Keratinocyte (primary cell): ENCODE measurements around the gene GALNT7. TPM values are rescaled to one million over a fixed set of nuclear protein-coding genes. Genes with fewer than 3 reads are reported as not detected.

Experiments used
- DNase-seq: peaks from one replicate; pipeline ENCODE4 v3.0.0-alpha.2; 2011; ENCODE audit warnings: low read depth, missing footprints, low spot score
- FAIRE-seq: peaks from 2 replicates; lab custom pipeline; 2011; peaks lifted over from hg19 to GRCh38; lab: Jason Lieb, UNC
- H2AFZ ChIP-seq: 2 replicates; pipeline ENCODE4 v1.6.0; 2012; ENCODE audit warnings: low read length, control low read depth, inconsistent platforms; ENCODE audit not compliant: control insufficient read depth
- H3K27ac ChIP-seq: 2 replicates; pipeline ENCODE4 v1.5.1; 2011; ENCODE audit warnings: low read length; ENCODE audit not compliant: control insufficient read depth, insufficient read depth
- H3K27me3 ChIP-seq: 3 replicates; pipeline ENCODE4 v1.6.0; 2011; ENCODE audit warnings: low read length; ENCODE audit not compliant: control insufficient read depth, insufficient read depth; ENCODE audit errors: extremely low read depth
- H3K36me3 ChIP-seq, 2 experiments: 2 replicates in 1 of 2; 3 replicates in 1 of 2; pipeline ENCODE4 v1.5.1; 2011; ENCODE audit warnings: low read length in 2 of 2, mild to moderate bottlenecking in 1 of 2; ENCODE audit not compliant: control insufficient read depth in 2 of 2, insufficient read depth in 2 of 2; ENCODE audit errors: extremely low read depth in 1 of 2
- H3K4me1 ChIP-seq: 3 replicates; pipeline ENCODE4 v1.5.1; 2011; ENCODE audit warnings: low read length; ENCODE audit not compliant: control insufficient read depth, insufficient read depth; ENCODE audit errors: extremely low read depth
- H3K4me2 ChIP-seq: 3 replicates; pipeline ENCODE4 v1.6.0; 2011; ENCODE audit warnings: low read depth, low read length; ENCODE audit not compliant: control insufficient read depth, insufficient read depth; ENCODE audit errors: extremely low read depth
- H3K4me3 ChIP-seq, 3 experiments: fragments of 200-600 bp in 1 of 3; sonication (generic) in 1 of 3; 2 replicates in 2 of 3; 3 replicates in 1 of 3; pipeline ENCODE4 v1.5.1; 2011 to 2016; ENCODE audit warnings: low read length in 3 of 3, mild to moderate bottlenecking in 3 of 3, control low read depth in 2 of 3, inconsistent platforms in 1 of 3, low read depth in 1 of 3, mixed read lengths in 1 of 3, mixed run types in 1 of 3, moderate library complexity in 1 of 3; ENCODE audit not compliant: control insufficient read depth in 2 of 3, insufficient read depth in 2 of 3; ENCODE audit errors: extremely low read depth in 1 of 3
- H3K79me2 ChIP-seq: 2 replicates; pipeline ENCODE4 v1.6.0; 2012; ENCODE audit warnings: low read length; ENCODE audit not compliant: control insufficient read depth, insufficient read depth
- H3K9ac ChIP-seq: 3 replicates; pipeline ENCODE4 v1.6.0; 2011; ENCODE audit warnings: low read length; ENCODE audit not compliant: control insufficient read depth, insufficient read depth; ENCODE audit errors: extremely low read depth
- H3K9me1 ChIP-seq: 3 replicates; pipeline ENCODE4 v1.6.0; 2011; ENCODE audit warnings: low read length; ENCODE audit not compliant: control insufficient read depth, insufficient read depth; ENCODE audit errors: extremely low read depth
- H3K9me3 ChIP-seq: 2 replicates; pipeline ENCODE4 v1.5.1; 2012; ENCODE audit warnings: low read depth, low read length; ENCODE audit not compliant: control insufficient read depth
- H4K20me1 ChIP-seq: 3 replicates; pipeline ENCODE4 v1.6.0; 2011; ENCODE audit warnings: low read length; ENCODE audit not compliant: control insufficient read depth, insufficient read depth; ENCODE audit errors: extremely low read depth
- CTCF ChIP-seq, 3 experiments: IDR thresholded peaks in 1 of 3; conservative IDR thresholded peaks in 1 of 3; optimal IDR thresholded peaks in 1 of 3; 2 replicates in 2 of 3; 3 replicates in 1 of 3; pipeline versions ENCODE3 to v1.5.1; 2011; ENCODE audit warnings: low read length in 3 of 3, mild to moderate bottlenecking in 3 of 3, moderate library complexity in 2 of 3, control low read depth in 1 of 3, inconsistent platforms in 1 of 3; ENCODE audit not compliant: insufficient read depth in 2 of 3; ENCODE audit errors: extremely low read depth in 1 of 3
- EZH2 ChIP-seq: IDR thresholded peaks from one replicate; pipeline ENCODE4 v1.6.1; 2012; ENCODE audit warnings: inconsistent platforms, mild to moderate bottlenecking, low read length, moderate library complexity
- dilution Hi-C: fragments of 300-500 bp; cut with MboI; formaldehyde crosslinking; loops from one replicate; pipeline ENCODE4 v1.7.0; 2020; ENCODE audit warnings: low sequenced_read_pairs; ENCODE audit not compliant: extremely low pct_ligation_motif_present
- polyA plus RNA-seq, 5 experiments: library from polyadenylated mRNA; depleted of rRNA in 3 of 5; stranded (reverse) in 3 of 5; stranded (forward) in 1 of 5; unstranded in 1 of 5; fragments of >200 nt; gene quantifications; 1 replicate in 1 of 5; 2 replicates in 3 of 5; 3 replicates in 1 of 5; pipeline versions ENCODE4 v1.2.1 to v1.2.3, GENCODE V29; 2011 to 2012; ENCODE audit warnings: missing spikeins in 2 of 5, low read depth in 1 of 5, low replicate concordance in 1 of 5

Gene GALNT7
- polyA plus RNA-seq, 1 donor (not counting 4 experiments of a cell fraction or from before 2014, with no cell fraction given), result 28.8 TPM

DNA sequence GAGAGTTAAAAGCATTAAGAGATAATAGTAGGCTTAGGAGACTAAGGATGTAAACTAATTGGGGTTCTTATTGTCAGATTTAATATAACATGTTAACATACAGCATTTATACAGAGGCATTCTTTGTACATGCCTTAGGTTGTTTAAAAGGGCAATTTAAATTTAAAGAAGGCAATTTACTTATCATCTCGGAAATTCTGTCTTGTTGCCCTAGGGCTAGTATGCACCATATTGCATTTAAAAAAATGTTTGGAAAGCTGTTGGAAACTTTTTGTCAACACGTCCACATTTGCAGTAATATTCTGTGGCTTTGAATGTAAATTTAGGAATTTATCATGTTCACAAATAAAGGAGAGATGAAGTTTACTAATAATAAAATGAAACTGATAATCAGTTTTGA lies 25.5 kb downstream of the GALNT7 start:
- peaks cover 12% of the 10 kb centered on the region for H3K79me2 ChIP-seq
- H3K9me1 ChIP-seq, result no peaks in the 10 kb centered on the region
- H4K20me1 ChIP-seq, result no peaks in the 10 kb centered on the region
- dilution Hi-C loops, result no loop called here
- FAIRE-seq (no peak), DNase-seq (no peak)
- H3K27ac ChIP-seq, result no peak overlapping the region
- TF ChIP-seq EZH2, result no peak
- TF ChIP-seq CTCF (optimal IDR thresholded peaks at IDR 0.05 in 1 of 3, IDR thresholded peaks at IDR 0.05 in 1 of 3, conservative IDR thresholded peaks at IDR 0.05 in 1 of 3; ENCODE audit: extremely low read depth in 1 of 3, insufficient read depth in 2 of 3, low read length in 3 of 3), result no peak
- H3K4me3 ChIP-seq, result no peak overlapping the region
- H3K9ac ChIP-seq, result no peak overlapping the region
- H3K9me3 ChIP-seq, result no peaks in the 10 kb centered on the region
- H3K4me2 ChIP-seq, result no peak overlapping the region
- no peak overlapping the region for H2AFZ ChIP-seq
- H3K36me3 ChIP-seq, result no peaks in the 10 kb centered on the region
- peaks cover 15% of the 10 kb centered on the region for H3K4me1 ChIP-seq
- no peaks in the 10 kb centered on the region for H3K27me3 ChIP-seq

GRCh38 chr4:173195109-173195508 lies 26.5 kb downstream of the GALNT7 start:
- Histone ChIP-seq H3K4me2 (no peak overlapping the region), H4K20me1 (no peaks in the 10 kb centered on the region), H3K9me1 (no peaks in the 10 kb centered on the region), H3K79me2 (peaks cover 10% of the 10 kb centered on the region), H3K4me3 (no peak overlapping the region), H3K9ac (no peak overlapping the region), H3K4me1 (peaks cover 15% of the 10 kb centered on the region), H3K27me3 (no peaks in the 10 kb centered on the region), H3K27ac (no peak overlapping the region), H2AFZ (no peak overlapping the region), H3K36me3 (no peaks in the 10 kb centered on the region), H3K9me3 (no peaks in the 10 kb centered on the region)
- dilution Hi-C loops, result no loop called here
- FAIRE-seq (no peak), DNase-seq (no peak)
- no peak for TF ChIP-seq EZH2
- TF ChIP-seq CTCF (optimal IDR thresholded peaks at IDR 0.05 in 1 of 3, IDR thresholded peaks at IDR 0.05 in 1 of 3, conservative IDR thresholded peaks at IDR 0.05 in 1 of 3; ENCODE audit: extremely low read depth in 1 of 3, insufficient read depth in 2 of 3, low read length in 3 of 3), result no peak
